Left ventricle myocardium inferior (tissue), 1 donor: Measurements from ENCODE around the gene PXDC1. TPM values are rescaled to one million over a fixed set of nuclear protein-coding genes. Genes with fewer than 3 reads are reported as not detected.
"Not testable (repeated sequence)": the region's sequence is repeated elsewhere in the genome, so short reads cannot be mapped to it uniquely, and the experiment has no call there.

Source experiments
- DNase-seq: peaks from one replicate; pipeline ENCODE4 v3.0.0-alpha.2; 2020
- H3K27ac ChIP-seq: fragments of 200-600 bp; replicated peaks from 2 replicates; pipeline ENCODE4 v1.8.0; 2021
- H3K27me3 ChIP-seq: fragments of 200-600 bp; 2 replicates; pipeline ENCODE4 v1.8.0; 2021; ENCODE audit warnings: low read depth
- H3K36me3 ChIP-seq: fragments of 200-600 bp; 2 replicates; pipeline ENCODE4 v1.8.0; 2021
- H3K4me1 ChIP-seq: fragments of 200-600 bp; 2 replicates; pipeline ENCODE4 v1.8.0; 2021
- H3K4me3 ChIP-seq: fragments of 200-600 bp; 2 replicates; pipeline ENCODE4 v1.8.0; 2021; ENCODE audit warnings: mild to moderate bottlenecking, moderate library complexity
- H3K9me3 ChIP-seq: fragments of 200-600 bp; replicated peaks from 2 replicates; pipeline ENCODE4 v1.8.0; 2021
- intact Hi-C: fragments of 100-400 bp; cut with micrococcal nuclease; formaldehyde crosslinking; loops from one replicate; pipeline ENCODE4 v1.11.0; 2022
- total RNA-seq: library from RNA; stranded (reverse); fragmentation: NEBNext Ultra II Directional; extraction: Animal tissue kit (Norgen Biotek cat#: 25700); gene quantifications from one replicate; pipeline ENCODE4 v1.2.1, GENCODE V29; 2021
- TF ChIP-seq, protein P1 (sequence below): fragments of 200-600 bp; IDR thresholded peaks from 2 replicates; pipeline ENCODE4 v1.8.0; 2021; ENCODE audit warnings: antibody characterized with exemption, mild to moderate bottlenecking, borderline replicate concordance
- donor health status: DM: no; HTN: yes; CAD: no; lungs with severe emphysema.

Gene PXDC1
- total RNA-seq, 1 donor from 2014 or later: 25.2 TPM

DNA sequence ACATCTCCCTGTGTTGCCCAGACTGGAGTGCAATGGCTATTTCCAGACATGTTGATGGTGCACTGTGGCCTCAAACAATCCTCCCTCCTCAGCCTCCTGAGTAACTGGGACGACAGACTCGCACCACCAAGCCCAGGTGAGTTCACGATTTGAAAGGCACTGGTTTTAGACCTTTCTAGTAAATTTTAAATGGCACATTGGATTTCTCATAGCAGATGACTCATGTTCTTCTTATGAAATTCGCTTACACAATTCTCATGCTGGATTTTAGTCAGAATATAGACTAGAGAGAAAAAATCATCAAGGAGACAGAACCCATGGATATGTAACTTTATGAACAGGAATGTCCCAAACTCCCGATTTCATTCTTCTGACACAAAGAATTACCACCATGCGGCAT lies 18.1 kb upstream of the PXDC1 start:
- intact Hi-C loops: no loop called here
- no peaks in the 10 kb centered on the region for H3K36me3 ChIP-seq
- H3K4me1 ChIP-seq: peaks cover 13% of the 10 kb centered on the region
- H3K9me3 ChIP-seq: no peaks in the 10 kb centered on the region
- no peaks in the 10 kb centered on the region for H3K27me3 ChIP-seq
- H3K4me3 ChIP-seq: no peak overlapping the region
- TF ChIP-seq, protein P1, sequence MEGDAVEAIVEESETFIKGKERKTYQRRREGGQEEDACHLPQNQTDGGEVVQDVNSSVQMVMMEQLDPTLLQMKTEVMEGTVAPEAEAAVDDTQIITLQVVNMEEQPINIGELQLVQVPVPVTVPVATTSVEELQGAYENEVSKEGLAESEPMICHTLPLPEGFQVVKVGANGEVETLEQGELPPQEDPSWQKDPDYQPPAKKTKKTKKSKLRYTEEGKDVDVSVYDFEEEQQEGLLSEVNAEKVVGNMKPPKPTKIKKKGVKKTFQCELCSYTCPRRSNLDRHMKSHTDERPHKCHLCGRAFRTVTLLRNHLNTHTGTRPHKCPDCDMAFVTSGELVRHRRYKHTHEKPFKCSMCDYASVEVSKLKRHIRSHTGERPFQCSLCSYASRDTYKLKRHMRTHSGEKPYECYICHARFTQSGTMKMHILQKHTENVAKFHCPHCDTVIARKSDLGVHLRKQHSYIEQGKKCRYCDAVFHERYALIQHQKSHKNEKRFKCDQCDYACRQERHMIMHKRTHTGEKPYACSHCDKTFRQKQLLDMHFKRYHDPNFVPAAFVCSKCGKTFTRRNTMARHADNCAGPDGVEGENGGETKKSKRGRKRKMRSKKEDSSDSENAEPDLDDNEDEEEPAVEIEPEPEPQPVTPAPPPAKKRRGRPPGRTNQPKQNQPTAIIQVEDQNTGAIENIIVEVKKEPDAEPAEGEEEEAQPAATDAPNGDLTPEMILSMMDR: no peak
- no peak for DNase-seq
- no peak overlapping the region for H3K27ac ChIP-seq

DNA sequence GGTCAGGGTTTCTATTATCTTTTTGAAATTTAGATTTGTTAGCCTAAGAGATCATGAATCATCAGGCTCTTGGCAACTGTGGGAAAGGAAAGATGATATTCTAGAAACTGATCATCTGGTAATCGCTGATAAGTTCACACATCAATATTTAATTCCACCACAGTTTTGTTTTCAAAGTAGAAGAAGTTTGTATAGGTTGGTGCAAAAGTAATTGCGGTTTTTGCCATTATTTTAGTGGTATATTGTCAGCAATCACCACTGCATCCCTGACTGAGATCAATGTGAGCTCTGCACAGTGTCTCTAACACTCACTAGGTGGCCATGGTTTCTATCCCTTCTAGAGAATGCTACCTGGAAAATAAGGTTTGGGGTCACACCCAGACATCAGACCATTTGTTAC lies 17.0 kb upstream of the PXDC1 start:
- TF ChIP-seq, protein P1: no peak
- intact Hi-C loops: no loop called here
- Histone ChIP-seq H3K9me3 (no peaks in the 10 kb centered on the region), H3K27me3 (no peaks in the 10 kb centered on the region), H3K27ac (no peak overlapping the region), H3K4me3 (no peak overlapping the region), H3K4me1 (peaks cover 7% of the 10 kb centered on the region), H3K36me3 (no peaks in the 10 kb centered on the region)
- no peak for DNase-seq

DNA sequence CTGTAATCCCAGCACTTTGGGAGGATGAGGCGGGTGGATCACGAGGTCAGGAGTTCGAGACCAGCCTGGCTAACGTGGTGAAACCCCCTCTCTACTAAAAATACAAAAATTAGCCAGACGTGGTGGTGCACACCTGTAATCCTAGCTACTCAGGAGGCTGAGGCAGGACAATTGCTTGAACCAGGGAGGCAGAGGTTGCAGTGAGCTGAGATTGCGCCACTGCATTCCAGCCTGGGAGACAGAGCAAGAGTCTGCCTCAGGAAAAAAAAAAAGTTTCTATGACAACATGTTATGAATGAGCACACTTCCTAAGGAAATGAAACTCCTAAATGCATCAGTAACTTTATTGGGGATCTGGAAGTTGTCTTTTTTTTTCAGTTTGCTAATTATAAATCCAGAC lies 16.0 kb upstream of the PXDC1 start:
- H3K4me1 ChIP-seq, H3K27ac ChIP-seq, H3K9me3 ChIP-seq, H3K27me3 ChIP-seq, H3K36me3 ChIP-seq, intact Hi-C loops, H3K4me3 ChIP-seq, DNase-seq: not testable (repeated sequence)

DNA sequence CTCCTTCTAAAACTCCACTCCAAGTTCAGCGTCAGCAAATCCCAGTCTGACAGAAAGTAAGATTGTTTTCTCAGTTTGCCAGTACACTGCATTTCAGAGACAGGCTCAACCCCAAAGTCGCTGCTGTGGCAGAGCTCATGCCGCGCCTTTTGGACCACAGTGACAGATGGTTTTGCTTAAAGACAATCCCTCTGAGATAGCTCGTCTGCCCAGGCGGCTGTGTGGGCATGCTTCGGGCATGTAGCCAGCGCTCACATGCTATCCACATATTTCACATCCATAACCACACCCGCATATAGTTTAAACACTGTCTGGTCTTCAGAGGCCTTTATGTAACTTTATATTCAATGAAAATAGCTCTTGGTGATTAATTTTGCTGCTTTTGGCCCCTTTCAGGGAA lies 14.7 kb upstream of the PXDC1 start:
- TF ChIP-seq, protein P1: no peak
- peaks cover 4% of the 10 kb centered on the region for H3K4me1 ChIP-seq
- no peaks in the 10 kb centered on the region for H3K9me3 ChIP-seq
- no peaks in the 10 kb centered on the region for H3K27me3 ChIP-seq
- intact Hi-C loops: no loop called here
- no peak overlapping the region for H3K27ac ChIP-seq
- no peaks in the 10 kb centered on the region for H3K36me3 ChIP-seq
- no peak for DNase-seq
- no peak overlapping the region for H3K4me3 ChIP-seq

DNA sequence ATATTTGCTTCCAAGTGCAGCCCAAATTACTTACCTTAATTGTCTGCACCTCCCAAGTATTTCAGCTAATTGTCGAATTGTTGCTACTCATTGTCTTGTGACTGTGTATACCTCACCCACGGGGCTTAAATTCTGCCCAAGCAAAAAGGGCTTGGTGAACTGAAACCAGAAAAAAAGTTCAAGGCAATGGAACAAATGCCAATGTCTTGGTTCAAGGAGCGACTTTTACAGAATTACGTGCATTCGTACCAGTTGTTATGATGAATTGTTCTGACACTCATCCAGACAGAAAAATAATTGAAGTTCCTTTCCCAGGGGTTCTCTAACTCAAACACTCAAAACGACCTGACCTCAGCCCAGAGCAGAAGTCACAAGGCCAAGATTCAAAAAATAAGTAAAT lies 13.9 kb upstream of the PXDC1 start:
- Histone ChIP-seq H3K27me3 (no peaks in the 10 kb centered on the region), H3K4me1 (peaks cover 4% of the 10 kb centered on the region), H3K36me3 (no peaks in the 10 kb centered on the region), H3K9me3 (no peaks in the 10 kb centered on the region), H3K27ac (no peak overlapping the region), H3K4me3 (no peak overlapping the region)
- no peak for DNase-seq
- intact Hi-C loops: no loop called here
- TF ChIP-seq, protein P1: no peak

DNA sequence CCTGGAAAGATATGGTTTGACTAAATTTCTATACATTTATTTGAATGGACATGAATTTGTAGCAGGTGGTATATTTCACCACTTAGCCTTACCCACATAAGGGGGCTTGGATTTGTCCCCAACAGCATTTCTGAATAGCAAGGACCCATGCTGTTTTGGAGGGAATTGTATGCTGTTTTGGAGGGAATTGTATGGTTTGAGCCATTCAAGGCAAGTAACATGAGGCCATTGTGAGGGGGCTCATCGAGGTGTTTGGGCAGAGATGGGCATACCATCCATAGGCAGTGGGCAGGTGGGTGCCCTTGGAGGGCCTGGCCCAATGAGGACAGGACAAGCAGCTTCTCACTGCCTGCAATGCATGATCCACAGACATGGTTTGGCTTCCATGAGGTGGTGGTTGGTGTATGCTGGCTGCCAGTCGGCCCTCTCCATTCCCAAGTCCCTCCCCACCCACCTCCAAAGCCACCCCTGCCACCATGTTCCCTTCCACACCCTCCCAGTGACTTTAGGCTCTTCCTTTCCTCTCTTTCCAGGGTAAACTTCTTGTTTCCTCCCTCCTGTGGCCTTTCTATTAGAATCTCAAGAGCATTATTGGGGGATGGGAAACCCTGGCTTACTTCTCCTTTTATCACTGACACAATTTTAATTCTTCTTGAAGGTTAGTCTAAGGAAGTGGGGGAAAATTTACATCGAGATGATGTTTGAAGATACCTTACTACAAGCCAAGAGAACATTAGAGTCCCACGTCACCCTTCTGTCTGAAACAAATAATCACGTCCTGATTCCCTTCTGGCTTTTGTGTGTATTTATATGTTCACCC lies 13.2 kb upstream of the PXDC1 start:
- Histone ChIP-seq H3K9me3 (no peaks in the 10 kb centered on the region), H3K27ac (no peak overlapping the region), H3K4me3 (no peak overlapping the region), H3K36me3 (no peaks in the 10 kb centered on the region), H3K27me3 (no peaks in the 10 kb centered on the region), H3K4me1 (peaks cover 4% of the 10 kb centered on the region)
- intact Hi-C loops: no loop called here
- DNase-seq: no peak
- TF ChIP-seq, protein P1: no peak
